H1 (cell line): ENCODE measurements around the gene CRHR2. TPM values are rescaled to one million over a fixed set of nuclear protein-coding genes. Genes with fewer than 3 reads are reported as not detected.

Experiments
- ATF2 ChIP-seq: IDR thresholded peaks from 2 replicates; pipeline ENCODE4 v1.6.1; 2012; ENCODE audit warnings: low read length, inconsistent platforms
- BRCA1 ChIP-seq: IDR thresholded peaks from 2 replicates; pipeline ENCODE4 v1.6.1; 2012; ENCODE audit warnings: low read depth, low read length, improper control_type of control experiment
- CBX8 ChIP-seq: fragments of 300-800, 300-1000 bp; sonication (generic); IDR thresholded peaks from 2 replicates; pipeline ENCODE4 v1.7.1; 2016; ENCODE audit warnings: low read depth, low read length, borderline replicate concordance
- CHD1 ChIP-seq: IDR thresholded peaks from 2 replicates; pipeline ENCODE4 v1.6.1; 2012; ENCODE audit warnings: low read depth, low read length, improper control_type of control experiment
- CREB1 ChIP-seq: IDR thresholded peaks from 2 replicates; pipeline ENCODE4 v1.6.1; 2012; ENCODE audit warnings: inconsistent platforms
- EGR1 ChIP-seq: IDR thresholded peaks from 2 replicates; pipeline ENCODE4 v1.6.1; 2011; ENCODE audit warnings: low read depth, low read length, borderline replicate concordance
- EP300 ChIP-seq, 2 experiments: IDR thresholded peaks; 1 replicate in 1 of 2; 2 replicates in 1 of 2; pipeline ENCODE4 v1.6.1; 2011 to 2012; ENCODE audit warnings: low read depth in 2 of 2, low read length in 2 of 2, mild to moderate bottlenecking in 2 of 2, borderline replicate concordance in 1 of 2, inconsistent platforms in 1 of 2, moderate library complexity in 1 of 2
- GTF2F1 ChIP-seq: IDR thresholded peaks from 2 replicates; pipeline ENCODE4 v1.6.1; 2012; ENCODE audit warnings: low read depth, low read length, improper control_type of control experiment, borderline replicate concordance
- MAX ChIP-seq: IDR thresholded peaks from 2 replicates; pipeline ENCODE4 v1.6.1; 2012; ENCODE audit warnings: inconsistent platforms
- NANOG ChIP-seq: IDR thresholded peaks from 2 replicates; pipeline ENCODE4 v1.6.1; 2011; ENCODE audit warnings: low read length, low read depth, mild to moderate bottlenecking, inconsistent platforms; ENCODE audit not compliant: insufficient read depth, poor library complexity, severe bottlenecking
- NRF1 ChIP-seq: IDR thresholded peaks from 2 replicates; pipeline ENCODE4 v1.6.1; 2011; ENCODE audit warnings: mild to moderate bottlenecking, low read depth, low read length, improper control_type of control experiment
- PHF8 ChIP-seq: fragments of 200-600 bp; sonication (generic); conservative IDR thresholded peaks from 2 replicates; pipeline ENCODE4 v1.7.1; 2012; ENCODE audit warnings: low read depth, mild to moderate bottlenecking, inconsistent platforms, low read length, moderate library complexity
- RAD21 ChIP-seq, 2 experiments: IDR thresholded peaks in 1 of 2; conservative IDR thresholded peaks in 1 of 2; 2 replicates each; pipeline ENCODE4 v1.6.1; 2011; ENCODE audit warnings: low read depth in 2 of 2, low read length in 2 of 2, improper control_type of control experiment in 1 of 2, inconsistent platforms in 1 of 2, mild to moderate bottlenecking in 1 of 2, moderate library complexity in 1 of 2
- RBBP5 ChIP-seq: IDR thresholded peaks from 2 replicates; pipeline ENCODE4 v1.7.1; 2012; ENCODE audit warnings: low read depth, mild to moderate bottlenecking, inconsistent platforms, low read length, moderate library complexity, borderline replicate concordance
- RNF2 ChIP-seq: fragments of 200-900, 300-1000 bp; sonication (generic); IDR thresholded peaks from 2 replicates; pipeline ENCODE4 v1.7.1; 2016; ENCODE audit warnings: borderline replicate concordance, low read depth, mild to moderate bottlenecking, antibody characterized with exemption, low read length; ENCODE audit not compliant: poor library complexity, severe bottlenecking; ENCODE audit errors: missing control alignments
- SIN3A ChIP-seq, 2 experiments: IDR thresholded peaks in 1 of 2; conservative IDR thresholded peaks in 1 of 2; 2 replicates each; pipeline ENCODE4 v1.6.1; 2011 to 2012; ENCODE audit warnings: low read length in 2 of 2, improper control_type of control experiment in 1 of 2, low read depth in 1 of 2, mild to moderate bottlenecking in 1 of 2
- SIX5 ChIP-seq: IDR thresholded peaks from 2 replicates; pipeline ENCODE4 v1.6.1; 2011; ENCODE audit warnings: mild to moderate bottlenecking, low read depth, low read length
- SP4 ChIP-seq: IDR thresholded peaks from 2 replicates; pipeline ENCODE4 v1.6.1; 2012; ENCODE audit warnings: low read length, inconsistent platforms
- SUZ12 ChIP-seq: fragments of 200-600 bp; sonication (generic); IDR thresholded peaks from 2 replicates; pipeline ENCODE4 v1.6.1; 2012; ENCODE audit warnings: mild to moderate bottlenecking, inconsistent platforms, low read length, moderate library complexity, mixed read lengths
- TBP ChIP-seq: IDR thresholded peaks from 2 replicates; pipeline ENCODE4 v1.6.1; 2011; ENCODE audit warnings: low read depth, low read length, improper control_type of control experiment
- TEAD4 ChIP-seq: IDR thresholded peaks from 2 replicates; pipeline ENCODE4 v1.6.1; 2012; ENCODE audit warnings: low read depth, low read length, inconsistent platforms, mixed read lengths
- polyA plus RNA-seq, 7 experiments: library from polyadenylated mRNA; depleted of rRNA in 3 of 7; stranded (reverse) in 5 of 7; unstranded in 2 of 7; fragments of >200 nt in 5 of 7; fragments of 200-250 nt in 2 of 7; gene quantifications; 1 replicate in 5 of 7; 2 replicates in 1 of 7; 4 replicates in 1 of 7; pipeline versions ENCODE4 v1.2.1 to v1.2.3, GENCODE V29; 2011 to 2013; ENCODE audit warnings: missing spikeins in 2 of 7, mixed read lengths in 2 of 7
- total RNA-seq: library from RNA; stranded (reverse); fragmentation: NEBNext Ultra II Directional; extraction: Animal tissue kit (Norgen Biotek cat#: 25700); gene quantifications from 2 replicates; pipeline ENCODE4 v1.2.1, GENCODE V29; 2021

The CRHR2 gene
- total and polyA plus RNA-seq, 2 of the 8 experiments (the other 6 are each of a cell fraction or from before 2014, with no cell fraction given) = 0.37 to 1.3 TPM

- TF ChIP-seq EGR1 (no peak), RAD21 (IDR thresholded peaks at IDR 0.05 in 1 of 2, conservative IDR thresholded peaks at IDR 0.05 in 1 of 2; ENCODE audit: low read depth in 2 of 2, low read length in 2 of 2) (no peak; a peak in 1 of 4 replicates), SIN3A (conservative IDR thresholded peaks at IDR 0.05 in 1 of 2, IDR thresholded peaks at IDR 0.05 in 1 of 2; ENCODE audit: low read depth in 1 of 2, low read length in 2 of 2) (peak; percentile 99 to 100), TBP (no peak), NRF1 (no peak), NANOG (no peak), CHD1 (no peak), EP300 (IDR thresholded peaks at IDR 0.05; ENCODE audit: borderline replicate concordance in 1 of 2, low read depth in 2 of 2, low read length in 2 of 2) (no peak), ATF2 (0 out of 2 replicates have a peak, but pooled peaks have one; percentile 48), SIX5 (no peak), RBBP5 (no peak), CREB1 (no peak), PHF8 (no peak), TEAD4 (peak; percentile 77; the same call in 1 of the 2 replicates), MAX (peak; percentile 74), SP4 (no peak), GTF2F1 (no peak), CBX8 (no peak), SUZ12 (no peak), RNF2 (no peak), BRCA1 (no peak)
Observed at GRCh38 chr7:30671793-30672465, 10.3 kb downstream of the CRHR2 start (continued).
